KBM-7 (cell line): ENCODE results near the gene C2orf76.

Source experiments
- DNase-seq: peaks from one replicate; pipeline ENCODE4 v3.0.0-alpha.2; 2015
- in situ Hi-C: fragments of 300-500 bp; cut with MboI; formaldehyde crosslinking; loops from 2 replicates; pipeline ENCODE4 v1.14.3; 2020; ENCODE audit warnings: low sequenced_read_pairs, low pct_unique_long_range_greater_than_20kb, mixed read lengths

Gene C2orf76

DNA sequence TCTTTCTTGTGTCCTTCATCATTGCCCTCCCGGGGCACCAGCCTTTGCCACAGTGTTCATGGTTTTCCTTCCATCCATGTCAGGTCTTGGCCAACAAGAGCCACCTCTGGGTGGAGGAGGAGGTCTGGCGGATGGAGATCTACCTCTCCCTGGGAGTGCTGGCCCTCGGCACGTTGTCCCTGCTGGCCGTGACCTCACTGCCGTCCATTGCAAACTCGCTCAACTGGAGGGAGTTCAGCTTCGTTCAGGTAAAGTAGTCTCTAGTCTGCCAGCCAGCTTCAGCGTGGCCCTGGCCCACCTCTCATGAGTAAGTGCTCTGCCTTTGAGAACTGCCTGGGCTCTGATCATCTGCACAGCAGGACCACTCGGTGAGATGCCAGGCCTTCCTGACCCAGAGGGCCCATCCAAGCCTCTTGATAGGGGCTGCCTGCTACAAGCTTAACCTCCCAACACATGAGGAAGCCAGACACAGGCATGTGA is 112.0 kb downstream of the C2orf76 start:
- DNase-seq: no peak

GRCh38 chr2:119253760-119254600 is 112.7 kb downstream of the C2orf76 start:
- in situ Hi-C loops: no loop called here
- DNase-seq: no peak

More for the DNA sequence above, 112.0 kb downstream of the C2orf76 start:
- in situ Hi-C loops: no loop called here

DNA sequence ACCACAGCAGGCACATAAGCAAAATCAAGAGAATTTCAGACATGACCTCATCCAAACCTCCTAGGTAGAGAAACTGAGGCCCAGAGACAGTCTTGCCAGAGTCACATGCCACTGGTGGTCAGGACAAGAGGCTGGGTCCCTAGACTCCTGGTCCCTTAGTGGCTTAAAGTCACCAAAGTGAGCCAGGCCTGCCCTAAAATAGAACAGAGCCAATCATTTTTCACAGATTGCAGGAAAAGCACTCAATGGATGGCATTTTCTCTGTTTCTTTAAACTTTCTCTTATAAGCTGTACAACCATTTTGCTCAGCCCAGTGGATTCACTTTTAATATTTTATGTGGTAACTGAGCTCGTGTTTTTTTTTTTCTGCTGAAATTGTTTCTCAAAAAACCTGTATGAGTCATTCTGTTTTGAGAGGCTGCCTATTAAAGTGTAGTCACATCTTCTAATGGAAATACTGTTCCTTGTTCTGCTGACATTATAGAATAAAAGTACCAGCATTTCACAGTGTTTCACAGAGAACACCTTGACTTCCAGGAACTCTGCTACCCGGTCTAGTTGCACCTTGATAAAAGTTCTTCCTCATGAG is 113.4 kb downstream of the C2orf76 start:
- in situ Hi-C loops: no loop called here
- DNase-seq: no peak
